PFSK-1 (cell line): Measurements from ENCODE around the gene TM9SF1.

Experiments
- FOXP2 ChIP-seq: optimal IDR thresholded peaks from 2 replicates; pipeline ENCODE3; 2011; ENCODE audit warnings: borderline replicate concordance, control low read depth, inconsistent platforms; ENCODE audit not compliant: insufficient read depth; ENCODE audit errors: extremely low read length, extremely low read depth
- POLR2AphosphoS5 ChIP-seq: IDR thresholded peaks from 2 replicates; pipeline ENCODE4 v1.6.1; 2012; ENCODE audit warnings: low read depth, mild to moderate bottlenecking, control low read depth, low read length, moderate library complexity
- SIN3A ChIP-seq: IDR thresholded peaks from 2 replicates; pipeline ENCODE4 v1.6.1; 2012; ENCODE audit warnings: mild to moderate bottlenecking, low read length, moderate library complexity, borderline replicate concordance; ENCODE audit not compliant: insufficient read depth
- TAF1 ChIP-seq: IDR thresholded peaks from 2 replicates; pipeline ENCODE4 v1.6.1; 2012; ENCODE audit warnings: low read length, control low read depth, borderline replicate concordance; ENCODE audit not compliant: insufficient read depth
- TF ChIP-seq, protein P1 (sequence below), 2 experiments: IDR thresholded peaks; 2 replicates each; pipeline versions ENCODE4 v1.6.1 to v1.8.0; 2011 to 2012; ENCODE audit warnings: low read depth in 2 of 2, low read length in 2 of 2, control low read depth in 1 of 2, inconsistent platforms in 1 of 2, mild to moderate bottlenecking in 1 of 2, moderate library complexity in 1 of 2; ENCODE audit not compliant: insufficient read depth in 1 of 2

Gene TM9SF1

DNA sequence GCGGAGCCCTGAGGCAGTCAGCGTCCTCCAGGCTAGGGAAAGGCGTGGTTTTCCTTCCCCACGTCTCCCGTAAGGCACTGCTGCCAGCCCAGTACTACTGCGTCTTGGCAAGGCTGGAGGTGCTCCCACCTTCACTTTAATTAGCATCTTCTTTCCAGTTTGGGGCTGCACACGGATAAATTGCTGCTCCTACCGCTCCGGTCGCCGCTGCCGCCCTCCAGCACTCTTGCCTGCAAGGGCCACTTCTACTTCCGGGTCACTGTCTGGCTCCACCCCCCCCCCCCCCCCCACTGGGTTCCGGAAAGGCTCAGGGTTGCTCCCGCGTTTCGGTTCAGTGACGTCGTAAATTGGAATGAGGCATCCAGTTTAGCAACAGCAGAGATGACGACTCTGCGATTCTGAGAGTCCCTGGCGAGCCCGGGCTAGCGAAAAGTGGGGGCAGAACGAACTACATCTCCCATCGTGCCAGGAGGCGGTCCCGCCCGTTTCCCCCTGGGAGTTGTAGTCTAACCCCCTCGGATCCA is 36.9 kb upstream of the TM9SF1 start, which contains the start of gene NEDD8:
Gene NEDD8 (minus strand): TSS at position 247 of the 524 bp plus-strand sequence. CDS start 100 bp downstream, at position 147.
- TF ChIP-seq, protein P1, sequence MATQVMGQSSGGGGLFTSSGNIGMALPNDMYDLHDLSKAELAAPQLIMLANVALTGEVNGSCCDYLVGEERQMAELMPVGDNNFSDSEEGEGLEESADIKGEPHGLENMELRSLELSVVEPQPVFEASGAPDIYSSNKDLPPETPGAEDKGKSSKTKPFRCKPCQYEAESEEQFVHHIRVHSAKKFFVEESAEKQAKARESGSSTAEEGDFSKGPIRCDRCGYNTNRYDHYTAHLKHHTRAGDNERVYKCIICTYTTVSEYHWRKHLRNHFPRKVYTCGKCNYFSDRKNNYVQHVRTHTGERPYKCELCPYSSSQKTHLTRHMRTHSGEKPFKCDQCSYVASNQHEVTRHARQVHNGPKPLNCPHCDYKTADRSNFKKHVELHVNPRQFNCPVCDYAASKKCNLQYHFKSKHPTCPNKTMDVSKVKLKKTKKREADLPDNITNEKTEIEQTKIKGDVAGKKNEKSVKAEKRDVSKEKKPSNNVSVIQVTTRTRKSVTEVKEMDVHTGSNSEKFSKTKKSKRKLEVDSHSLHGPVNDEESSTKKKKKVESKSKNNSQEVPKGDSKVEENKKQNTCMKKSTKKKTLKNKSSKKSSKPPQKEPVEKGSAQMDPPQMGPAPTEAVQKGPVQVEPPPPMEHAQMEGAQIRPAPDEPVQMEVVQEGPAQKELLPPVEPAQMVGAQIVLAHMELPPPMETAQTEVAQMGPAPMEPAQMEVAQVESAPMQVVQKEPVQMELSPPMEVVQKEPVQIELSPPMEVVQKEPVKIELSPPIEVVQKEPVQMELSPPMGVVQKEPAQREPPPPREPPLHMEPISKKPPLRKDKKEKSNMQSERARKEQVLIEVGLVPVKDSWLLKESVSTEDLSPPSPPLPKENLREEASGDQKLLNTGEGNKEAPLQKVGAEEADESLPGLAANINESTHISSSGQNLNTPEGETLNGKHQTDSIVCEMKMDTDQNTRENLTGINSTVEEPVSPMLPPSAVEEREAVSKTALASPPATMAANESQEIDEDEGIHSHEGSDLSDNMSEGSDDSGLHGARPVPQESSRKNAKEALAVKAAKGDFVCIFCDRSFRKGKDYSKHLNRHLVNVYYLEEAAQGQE (IDR thresholded peaks at IDR 0.05; ENCODE audit: insufficient read depth in 1 of 2, low read depth in 2 of 2, low read length in 2 of 2), result no peak
- TF ChIP-seq POLR2AphosphoS5, result peak; percentile 50; the same call in 1 of the 2 replicates
- no peak for TF ChIP-seq SIN3A
- peak; percentile 48 for TF ChIP-seq FOXP2
- TF ChIP-seq TAF1, result no peak

DNA sequence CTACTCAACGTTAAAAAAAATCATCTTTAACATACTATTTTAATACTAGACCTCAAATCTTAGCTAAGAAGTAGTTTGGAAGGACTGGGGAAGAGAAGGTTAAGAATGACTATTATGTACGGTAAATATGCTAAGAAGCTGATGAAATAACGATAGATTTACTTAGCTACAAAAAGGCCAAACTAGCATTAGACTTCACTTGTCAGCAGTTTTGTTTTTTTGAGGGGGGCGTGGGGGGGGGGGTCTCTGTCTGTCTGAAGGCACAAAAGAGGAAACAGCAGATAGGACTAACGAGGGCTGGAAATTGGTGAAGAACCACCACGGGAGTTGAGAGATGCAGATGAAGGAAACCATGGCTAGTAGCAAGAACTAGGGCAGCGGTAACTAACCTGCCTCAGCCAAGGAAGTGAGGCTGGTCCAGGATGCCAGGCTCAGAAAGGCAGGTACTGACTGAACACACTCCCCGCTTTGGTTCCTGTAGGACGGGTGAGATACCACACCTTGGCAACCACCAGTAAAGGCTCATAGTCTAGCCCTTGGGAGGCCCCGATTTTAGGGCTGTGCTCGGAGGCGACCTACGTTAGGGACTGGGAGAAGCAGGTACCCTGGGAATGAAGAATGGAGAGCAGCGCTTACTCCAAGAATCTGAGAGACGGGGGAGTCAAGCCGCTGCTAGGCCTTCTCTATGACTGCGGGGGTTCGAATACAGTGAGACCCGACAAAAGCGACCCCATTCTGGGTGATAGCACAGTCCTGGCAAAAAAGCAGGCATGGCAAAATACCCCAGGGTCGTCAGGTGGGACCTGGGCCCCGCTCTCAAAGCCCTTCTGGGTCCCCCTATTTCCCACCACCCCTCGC is 36.3 kb upstream of the TM9SF1 start:
- no peak for TF ChIP-seq TAF1
- TF ChIP-seq FOXP2, result no peak
- TF ChIP-seq, protein P1 (IDR thresholded peaks at IDR 0.05; ENCODE audit: insufficient read depth in 1 of 2, low read depth in 2 of 2, low read length in 2 of 2), result no peak
- TF ChIP-seq POLR2AphosphoS5, result no peak
- no peak for TF ChIP-seq SIN3A

DNA sequence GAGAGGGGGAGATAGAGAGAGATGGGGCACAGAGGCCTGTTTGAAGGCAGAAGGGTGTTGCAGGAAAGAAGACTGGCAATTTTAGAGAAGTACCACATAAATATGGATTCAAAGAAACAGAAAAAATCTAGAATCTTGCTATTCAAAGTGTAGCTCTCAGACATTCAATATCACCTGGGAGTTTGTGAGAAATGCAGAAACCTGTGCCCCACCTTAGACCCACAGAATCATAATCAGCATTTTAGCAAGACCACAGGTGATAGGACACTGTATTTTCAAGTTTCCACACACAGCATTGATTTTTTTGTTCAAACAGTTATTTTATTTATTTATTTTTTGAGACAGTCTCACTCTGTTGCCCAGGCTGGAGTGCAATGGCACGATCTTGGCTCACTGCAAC is 33.7 kb upstream of the TM9SF1 start:
- TF ChIP-seq, protein P1 (IDR thresholded peaks at IDR 0.05; ENCODE audit: insufficient read depth in 1 of 2, low read depth in 2 of 2, low read length in 2 of 2), result no peak
- no peak for TF ChIP-seq FOXP2

DNA sequence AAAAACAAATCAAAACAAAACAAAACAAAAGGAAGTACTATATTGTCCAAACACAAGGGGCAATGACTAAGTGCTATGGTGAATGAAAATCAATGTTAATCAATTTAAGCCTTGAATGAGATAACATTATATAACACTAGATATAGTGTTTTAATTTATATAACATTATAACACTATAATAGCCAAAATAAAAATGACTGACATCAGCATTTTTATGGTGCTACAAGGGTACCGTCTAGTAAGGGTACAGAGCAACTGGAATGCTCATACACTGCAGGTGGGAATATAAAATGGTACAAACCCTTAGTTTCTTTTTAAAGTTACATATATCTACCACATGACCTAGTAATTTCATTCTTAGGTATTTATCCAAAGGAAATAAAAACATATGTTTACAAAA is 31.2 kb upstream of the TM9SF1 start:
- TF ChIP-seq FOXP2 (no peak), POLR2AphosphoS5 (no peak), TAF1 (no peak), SIN3A (no peak)
- TF ChIP-seq, protein P1 (IDR thresholded peaks at IDR 0.05; ENCODE audit: insufficient read depth in 1 of 2, low read depth in 2 of 2, low read length in 2 of 2), result no peak
